SK-N-MC (cell line): ENCODE results near the gene KCNQ1.

Experiments
- EZH2 ChIP-seq: fragments of 200-600 bp; sonication (generic); IDR thresholded peaks from one replicate; pipeline ENCODE4 v1.6.1; 2017; ENCODE audit warnings: antibody characterized with exemption
- POLR2AphosphoS5 ChIP-seq: IDR thresholded peaks from 2 replicates; pipeline ENCODE4 v1.6.1; 2012; ENCODE audit warnings: mild to moderate bottlenecking, low read depth, low read length, borderline replicate concordance

DNA sequence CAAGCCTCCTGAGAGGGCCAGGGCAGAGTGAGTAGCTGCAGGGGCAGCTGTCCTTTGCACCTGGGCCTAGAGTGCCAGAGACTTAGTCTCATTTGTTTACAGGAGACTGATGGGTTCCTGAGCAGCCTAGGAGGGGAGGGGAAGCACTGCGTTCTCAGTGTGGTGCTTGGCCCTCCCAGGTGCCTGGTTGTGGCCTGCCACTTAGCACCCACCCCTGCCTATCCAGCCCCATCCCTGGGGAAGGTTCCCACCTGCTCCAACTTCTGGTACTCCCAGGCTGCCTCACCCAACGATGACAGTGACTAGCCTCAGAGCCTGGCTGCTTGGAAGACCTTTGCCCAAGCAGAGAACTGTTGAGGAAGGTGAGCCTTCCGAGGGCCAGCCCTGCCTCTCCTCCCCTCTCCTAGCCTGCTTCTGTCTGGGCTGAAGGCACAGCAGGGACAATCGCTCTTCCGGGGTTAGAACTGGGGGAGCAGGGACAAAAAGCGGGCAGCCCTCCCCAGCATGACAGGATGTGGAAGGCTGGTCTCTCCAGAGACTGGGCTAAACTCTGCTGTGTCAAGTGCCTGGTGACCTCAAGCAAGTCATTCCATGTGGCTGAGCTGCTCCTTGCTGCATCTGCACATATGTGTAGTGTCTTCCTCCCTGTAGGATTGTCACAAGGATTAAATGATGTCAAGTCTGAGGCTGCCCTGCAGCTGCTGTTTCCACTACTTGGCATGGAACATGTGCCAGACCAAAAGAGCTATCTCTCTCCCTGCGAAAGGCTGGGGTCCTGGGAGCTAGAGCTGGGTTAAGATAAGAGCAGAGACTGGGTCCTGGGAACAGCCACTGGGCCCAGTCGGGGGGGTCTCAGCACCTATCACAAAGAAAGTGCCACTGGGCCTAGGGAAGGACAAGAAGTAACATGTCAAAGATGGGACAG lies 245.1 kb downstream of the KCNQ1 start:
- no peak for TF ChIP-seq EZH2
- no peak for TF ChIP-seq POLR2AphosphoS5
